H1 (cell line): Measurements from ENCODE around the gene MMP24. TPM values are rescaled to one million over a fixed set of nuclear protein-coding genes. Genes with fewer than 3 reads are reported as not detected.

Experiments
- CTCF ChIA-PET: fragments of 300-600 bp; sonication (Branson Sonifier 250); formaldehyde crosslinking; loops from one replicate; lab custom pipeline; 2021; ENCODE audit not compliant: partially characterized antibody; lab: Charles Lee
- POLR2A ChIA-PET: fragments of 300-600 bp; sonication (Branson Sonifier 250); formaldehyde crosslinking; loops from one replicate; lab custom pipeline; 2021; ENCODE audit warnings: inconsistent platforms; ENCODE audit not compliant: partially characterized antibody; lab: Charles Lee
- DNase-seq, 2 experiments: peaks; one replicate each; pipeline versions ENCODE4 v3.0.0 to v3.0.0-alpha.2; 2010 to 2022; ENCODE audit warnings: low spot score in 2 of 2, low read depth in 1 of 2, mixed read lengths in 1 of 2
- FAIRE-seq: peaks from 2 replicates; lab custom pipeline; 2011; peaks lifted over from hg19 to GRCh38; lab: Jason Lieb, UNC
- H2AFZ ChIP-seq: 2 replicates; pipeline ENCODE4 v1.8.1; 2012; ENCODE audit warnings: low read length, inconsistent platforms
- H2AK5ac ChIP-seq: 2 replicates; pipeline ENCODE4 v1.6.1; 2013; ENCODE audit warnings: low read depth, low read length
- H2BK120ac ChIP-seq: replicated peaks from 2 replicates; pipeline ENCODE3; 2013; ENCODE audit warnings: low read depth, low read length, inconsistent platforms
- H2BK12ac ChIP-seq: 2 replicates; pipeline ENCODE4 v1.6.1; 2013; ENCODE audit warnings: low read depth, low read length
- H2BK15ac ChIP-seq: 2 replicates; pipeline ENCODE4 v1.6.1; 2013; ENCODE audit warnings: low read length
- H2BK20ac ChIP-seq: 2 replicates; pipeline ENCODE4 v1.6.1; 2013; ENCODE audit warnings: low read length
- H2BK5ac ChIP-seq: 2 replicates; pipeline ENCODE4 v1.6.1; 2013; ENCODE audit warnings: low read depth, low read length
- H3K14ac ChIP-seq: 2 replicates; pipeline ENCODE4 v1.6.1; 2013; ENCODE audit warnings: inconsistent platforms; ENCODE audit not compliant: insufficient read length
- H3K18ac ChIP-seq: 2 replicates; pipeline ENCODE4 v1.6.1; 2013; ENCODE audit warnings: low read length; ENCODE audit errors: extremely low read depth
- H3K23ac ChIP-seq: 2 replicates; pipeline ENCODE4 v1.6.1; 2013; ENCODE audit warnings: inconsistent platforms; ENCODE audit not compliant: insufficient read length
- H3K23me2 ChIP-seq: 2 replicates; pipeline ENCODE4 v1.6.1; 2013; ENCODE audit warnings: low read depth, low read length
- H3K27ac ChIP-seq: 2 replicates; pipeline ENCODE4 v1.6.1; 2011; ENCODE audit warnings: low read depth, low read length, inconsistent platforms
- H3K27me3 ChIP-seq, 4 experiments: replicated peaks in 1 of 4; 1 replicate in 1 of 4; 2 replicates in 3 of 4; pipeline versions ENCODE4 v1.6.1 to v1.8.1; 2011 to 2013; ENCODE audit warnings: low read length in 3 of 4, mild to moderate bottlenecking in 3 of 4, inconsistent platforms in 2 of 4, mixed read lengths in 2 of 4, moderate library complexity in 1 of 4; ENCODE audit not compliant: control insufficient read depth in 3 of 4, insufficient read depth in 3 of 4; ENCODE audit errors: extremely low read depth in 1 of 4
- H3K36me3 ChIP-seq, 4 experiments: 2 replicates each; pipeline versions ENCODE4 v1.6.1 to v1.8.1; 2011 to 2013; ENCODE audit warnings: mild to moderate bottlenecking in 4 of 4, low read length in 3 of 4, moderate library complexity in 2 of 4, control low read depth in 1 of 4, inconsistent platforms in 1 of 4; ENCODE audit not compliant: insufficient read depth in 4 of 4, control insufficient read depth in 2 of 4
- H3K4ac ChIP-seq: replicated peaks from 2 replicates; pipeline ENCODE3; 2013; ENCODE audit warnings: low read length, low read depth, mixed read lengths, inconsistent platforms; ENCODE audit not compliant: insufficient read length
- H3K4me1 ChIP-seq, 4 experiments: replicated peaks in 1 of 4; 1 replicate in 1 of 4; 2 replicates in 3 of 4; pipeline versions ENCODE4 v1.6.1 to v1.8.1; 2011 to 2013; ENCODE audit warnings: low read length in 3 of 4, inconsistent platforms in 2 of 4, mixed read lengths in 1 of 4; ENCODE audit not compliant: insufficient read depth in 4 of 4, control insufficient read depth in 3 of 4
- H3K4me2 ChIP-seq, 2 experiments: 2 replicates each; pipeline versions ENCODE4 v1.6.1 to v1.8.1; 2011 to 2013; ENCODE audit warnings: low read depth in 2 of 2, low read length in 2 of 2, control low read depth in 1 of 2, inconsistent platforms in 1 of 2, mild to moderate bottlenecking in 1 of 2; ENCODE audit not compliant: insufficient read depth in 1 of 2
- H3K4me3 ChIP-seq, 4 experiments: fragments of 200-600, 300-600 bp in 1 of 4; sonication (generic), shearing (Covaris generic), sonication (Bioruptor Twin) in 1 of 4; 2 replicates each; pipeline versions ENCODE4 v1.5.1 to v1.8.1; 2011 to 2016; ENCODE audit warnings: low read length in 4 of 4, low read depth in 3 of 4, control low read depth in 2 of 4, inconsistent platforms in 2 of 4, mild to moderate bottlenecking in 2 of 4, mixed read lengths in 1 of 4, moderate library complexity in 1 of 4; ENCODE audit not compliant: insufficient read depth in 2 of 4; ENCODE audit errors: extremely low read depth in 1 of 4
- H3K56ac ChIP-seq: replicated peaks from 2 replicates; pipeline ENCODE3; 2013; ENCODE audit warnings: low read depth, mild to moderate bottlenecking, mixed read lengths, low read length, inconsistent platforms; ENCODE audit not compliant: insufficient read length
- H3K79me1 ChIP-seq: 2 replicates; pipeline ENCODE4 v1.6.1; 2013; ENCODE audit warnings: low read depth, low read length, control low read depth
- H3K79me2 ChIP-seq, 2 experiments: 2 replicates each; pipeline versions ENCODE4 v1.6.1 to v1.8.1; 2012 to 2013; ENCODE audit warnings: low read length in 2 of 2, mild to moderate bottlenecking in 2 of 2, inconsistent platforms in 1 of 2; ENCODE audit not compliant: insufficient read depth in 2 of 2, control insufficient read depth in 1 of 2
- H3K9ac ChIP-seq, 4 experiments: replicated peaks in 1 of 4; 1 replicate in 1 of 4; 2 replicates in 3 of 4; pipeline versions ENCODE4 v1.6.1 to v1.8.1; 2011 to 2013; ENCODE audit warnings: low read depth in 3 of 4, low read length in 3 of 4, control low read depth in 2 of 4, mild to moderate bottlenecking in 2 of 4, moderate library complexity in 2 of 4, inconsistent platforms in 1 of 4; ENCODE audit errors: extremely low read depth in 1 of 4
- H3K9me3 ChIP-seq, 2 experiments: 2 replicates each; pipeline versions ENCODE4 v1.6.1 to v1.8.1; 2012 to 2013; ENCODE audit warnings: mild to moderate bottlenecking in 2 of 2, moderate library complexity in 2 of 2, control low read depth in 1 of 2, inconsistent platforms in 1 of 2, low read depth in 1 of 2, low read length in 1 of 2, mixed read lengths in 1 of 2; ENCODE audit not compliant: insufficient read depth in 2 of 2
- H4K20me1 ChIP-seq, 2 experiments: replicated peaks in 1 of 2; 2 replicates each; pipeline versions ENCODE3 to v1.8.1; 2011 to 2013; ENCODE audit warnings: inconsistent platforms in 2 of 2, low read length in 2 of 2, mild to moderate bottlenecking in 1 of 2; ENCODE audit not compliant: insufficient read depth in 2 of 2, control insufficient read depth in 1 of 2
- H4K5ac ChIP-seq: 2 replicates; pipeline ENCODE4 v1.6.1; 2013; ENCODE audit warnings: low read length, low read depth, mixed read lengths, inconsistent platforms; ENCODE audit not compliant: insufficient read length
- H4K8ac ChIP-seq: 2 replicates; pipeline ENCODE4 v1.8.0; 2013; ENCODE audit warnings: mild to moderate bottlenecking, moderate library complexity, low read length, inconsistent platforms; ENCODE audit not compliant: insufficient read depth; ENCODE audit errors: extremely low read depth
- H4K91ac ChIP-seq: replicated peaks from 2 replicates; pipeline ENCODE3; 2013; ENCODE audit warnings: low read length, mixed read lengths, inconsistent platforms; ENCODE audit not compliant: insufficient read length
- CTBP2 ChIP-seq: IDR thresholded peaks from 2 replicates; pipeline ENCODE4 v1.7.0; 2011; ENCODE audit warnings: borderline replicate concordance, mild to moderate bottlenecking, moderate library complexity, mixed read lengths, low read length; ENCODE audit not compliant: insufficient read depth, insufficient read length
- NRF1 ChIP-seq: IDR thresholded peaks from 2 replicates; pipeline ENCODE4 v1.6.1; 2011; ENCODE audit warnings: mild to moderate bottlenecking, low read depth, low read length, improper control_type of control experiment
- WGBS, 2 experiments: shearing (Covaris generic) in 1 of 2; methylation state at CpG; one replicate each; pipeline versions ENCODE4 v1.1.6 to v1.1.7; 2013 to 2015; ENCODE audit warnings: low lambda C conversion rate in 2 of 2, mixed read lengths in 2 of 2, inconsistent platforms in 1 of 2, low coverage in 1 of 2, missing lambda C conversion rate in 1 of 2; ENCODE audit not compliant: insufficient replicate concordance in 2 of 2, insufficient coverage in 1 of 2, insufficient read length in 1 of 2; ENCODE audit errors: extremely low coverage in 1 of 2, missing lambda C conversion rate in 1 of 2; 5-methylcytosine and 5-hydroxymethylcytosine counted together
- polyA plus RNA-seq, 7 experiments: library from polyadenylated mRNA; depleted of rRNA in 3 of 7; stranded (reverse) in 5 of 7; unstranded in 2 of 7; fragments of >200 nt in 5 of 7; fragments of 200-250 nt in 2 of 7; gene quantifications; 1 replicate in 5 of 7; 2 replicates in 1 of 7; 4 replicates in 1 of 7; pipeline versions ENCODE4 v1.2.1 to v1.2.3, GENCODE V29; 2011 to 2013; ENCODE audit warnings: missing spikeins in 2 of 7, mixed read lengths in 2 of 7
- total RNA-seq: library from RNA; stranded (reverse); fragmentation: NEBNext Ultra II Directional; extraction: Animal tissue kit (Norgen Biotek cat#: 25700); gene quantifications from 2 replicates; pipeline ENCODE4 v1.2.1, GENCODE V29; 2021

The MMP24 gene
- total and polyA plus RNA-seq, 2 of the 8 experiments (the other 6 are each of a cell fraction or from before 2014, with no cell fraction given), result 18.8 to 21.4 TPM

GRCh38 chr20:35303382-35303734, 76.9 kb downstream of the MMP24 start:
- Histone ChIP-seq H3K9me3 (no peaks in the 10 kb centered on the region), H4K8ac (no peak overlapping the region), H3K4me2 (no peak overlapping the region), H3K56ac (no peak overlapping the region), H4K91ac (no peak overlapping the region), H3K9ac (no peak overlapping the region), H4K5ac (no peak overlapping the region), H3K79me2 (no peaks in the 10 kb centered on the region), H3K4me1 (peaks cover 0 to 4% (median 2%) of the 10 kb centered on the region in 4 experiments; a peak in 3 of 7 replicates), H2AK5ac (no peak overlapping the region), H2BK15ac (no peak overlapping the region), H2BK20ac (no peak overlapping the region), H2BK5ac (no peak overlapping the region), H3K27me3 (no peaks in the 10 kb centered on the region), H2BK120ac (no peak overlapping the region), H3K23ac (no peak overlapping the region), H4K20me1 (no peaks in the 10 kb centered on the region), H3K27ac (no peak overlapping the region), H2BK12ac (no peak overlapping the region), H3K18ac (no peak overlapping the region), H3K4ac (no peak overlapping the region), H3K79me1 (no peaks in the 10 kb centered on the region), H2AFZ (no peak overlapping the region), H3K4me3 (no peak overlapping the region), H3K14ac (no peak overlapping the region), H3K36me3 (no peaks in the 10 kb centered on the region), H3K23me2 (no peaks in the 10 kb centered on the region)
- 93% methylated on average over 11 of the region's 11 CpGs; no CpG with 5 or more reads in 1 of the 2 experiments for WGBS, 2 experiments
- ChIA-PET CTCF (interaction anchor here (0.7 to 13.8 kb wide), 27 partner anchors 9 to 194 kb away, joined by 3 to 141 read pairs (median 5); partner anchors contain the start of genes CEP250, EDEM2, EIF6 and FAM83C), POLR2A (interaction anchor here (0.8 to 2.3 kb wide), 10 partner anchors 9 to 442 kb away, joined by 3 to 11 read pairs (median 4); partner anchors contain the start of genes CEP250, EIF6 and MMP24OS)
- no peak for DNase-seq
- FAIRE-seq, result no peak
- TF ChIP-seq NRF1, result no peak
- TF ChIP-seq CTBP2, result no peak
- TF ChIP-seq, all 59 proteins: peak for 0
